GM06990 (cell line): ENCODE data around the gene GPR82.
"Not testable (repeated sequence)": the region's sequence is repeated elsewhere in the genome, so short reads cannot be mapped to it uniquely, and the experiment has no call there.

Experiments
- DNase-seq: peaks from one replicate; pipeline ENCODE4 v3.0.0-alpha.2; 2011; ENCODE audit not compliant: insufficient read length; ENCODE audit errors: extremely low read depth
- H3K27me3 ChIP-seq: replicated peaks from 2 replicates; pipeline ENCODE4 v1.6.0; 2011; ENCODE audit warnings: low read length; ENCODE audit not compliant: control insufficient read depth, insufficient read depth
- H3K36me3 ChIP-seq: 2 replicates; pipeline ENCODE4 v1.5.1; 2011; ENCODE audit warnings: low read length; ENCODE audit not compliant: control insufficient read depth, insufficient read depth
- H3K4me3 ChIP-seq: replicated peaks from 2 replicates; pipeline ENCODE4 v1.5.1; 2011; ENCODE audit warnings: low read depth, mild to moderate bottlenecking, control low read depth, low read length
- CTCF ChIP-seq: IDR thresholded peaks from 2 replicates; pipeline ENCODE4 v1.5.1; 2011; ENCODE audit warnings: low read length, control low read depth, mild to moderate bottlenecking, inconsistent platforms; ENCODE audit not compliant: insufficient read depth, poor library complexity, severe bottlenecking

The GPR82 gene

GRCh38 chrX:41711021-41711667, 12.8 kb upstream of the GPR82 start:
- no peak for DNase-seq
- H3K4me3 ChIP-seq: no peak overlapping the region
- no peak for TF ChIP-seq CTCF
- H3K27me3 ChIP-seq: no peaks in the 10 kb centered on the region; the same call in 1 of the 2 replicates
- H3K36me3 ChIP-seq: no peaks in the 10 kb centered on the region

GRCh38 chrX:41716222-41716621, 7.8 kb upstream of the GPR82 start:
- no peak overlapping the region for H3K4me3 ChIP-seq
- no peak for DNase-seq
- no peaks in the 10 kb centered on the region for H3K36me3 ChIP-seq
- no peak for TF ChIP-seq CTCF
- no peaks in the 10 kb centered on the region for H3K27me3 ChIP-seq

GRCh38 chrX:41716767-41717473, 7.1 kb upstream of the GPR82 start:
- DNase-seq: no peak
- Histone ChIP-seq H3K27me3 (no peaks in the 10 kb centered on the region), H3K36me3 (no peaks in the 10 kb centered on the region), H3K4me3 (no peak overlapping the region)
- TF ChIP-seq CTCF: no peak

GRCh38 chrX:41718481-41719235, 5.3 kb upstream of the GPR82 start:
- no peak for DNase-seq
- TF ChIP-seq CTCF: no peak
- H3K27me3 ChIP-seq: no peaks in the 10 kb centered on the region
- H3K36me3 ChIP-seq: no peaks in the 10 kb centered on the region
- H3K4me3 ChIP-seq: no peak overlapping the region

GRCh38 chrX:41719610-41720009, 4.4 kb upstream of the GPR82 start:
- DNase-seq, H3K4me3 ChIP-seq, H3K27me3 ChIP-seq, H3K36me3 ChIP-seq: not testable (repeated sequence)
